Uterus (tissue), 2 donors: ENCODE measurements around the gene ARMC5.

ENCODE experiments used
- POLR2A ChIP-seq, 2 donors: fragments of 450-650 bp; IDR thresholded peaks; one replicate each; pipeline ENCODE4 v1.6.1; 2016; ENCODE audit warnings: antibody characterized with exemption in 2 of 2, mild to moderate bottlenecking in 1 of 2, moderate library complexity in 1 of 2
- TF ChIP-seq, protein P1 (sequence below), 4 experiments: fragments of 200-600 bp in 2 of 4; fragments of 450-650 bp in 2 of 4; sonication (generic) in 2 of 4; IDR thresholded peaks; one replicate each; pipeline ENCODE4 v1.5.1; 2016 to 2019; ENCODE audit warnings: antibody characterized with exemption in 4 of 4, mild to moderate bottlenecking in 2 of 4, moderate library complexity in 1 of 4

DNA sequence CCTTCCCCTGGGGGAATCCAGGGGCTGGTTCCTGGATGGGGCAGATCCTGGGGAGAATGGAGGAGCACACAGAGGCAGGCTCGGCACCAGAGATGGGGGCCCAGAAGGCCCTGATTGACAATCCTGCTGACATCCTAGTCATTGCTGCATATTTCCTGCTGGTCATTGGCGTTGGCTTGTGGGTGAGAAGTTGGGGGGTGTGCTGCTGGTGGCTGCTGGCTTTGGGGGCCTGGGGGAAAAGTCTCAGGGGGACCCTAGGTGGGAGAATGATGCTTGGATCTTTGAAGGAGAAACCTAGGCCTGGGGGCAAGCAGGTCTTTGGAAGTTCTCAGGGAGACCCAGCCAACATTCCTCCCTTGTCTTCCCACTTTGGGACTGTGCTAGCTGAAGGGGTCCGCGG, 23.8 kb downstream of the ARMC5 start, which contains the start of gene SLC5A2:
- TF ChIP-seq, protein P1, sequence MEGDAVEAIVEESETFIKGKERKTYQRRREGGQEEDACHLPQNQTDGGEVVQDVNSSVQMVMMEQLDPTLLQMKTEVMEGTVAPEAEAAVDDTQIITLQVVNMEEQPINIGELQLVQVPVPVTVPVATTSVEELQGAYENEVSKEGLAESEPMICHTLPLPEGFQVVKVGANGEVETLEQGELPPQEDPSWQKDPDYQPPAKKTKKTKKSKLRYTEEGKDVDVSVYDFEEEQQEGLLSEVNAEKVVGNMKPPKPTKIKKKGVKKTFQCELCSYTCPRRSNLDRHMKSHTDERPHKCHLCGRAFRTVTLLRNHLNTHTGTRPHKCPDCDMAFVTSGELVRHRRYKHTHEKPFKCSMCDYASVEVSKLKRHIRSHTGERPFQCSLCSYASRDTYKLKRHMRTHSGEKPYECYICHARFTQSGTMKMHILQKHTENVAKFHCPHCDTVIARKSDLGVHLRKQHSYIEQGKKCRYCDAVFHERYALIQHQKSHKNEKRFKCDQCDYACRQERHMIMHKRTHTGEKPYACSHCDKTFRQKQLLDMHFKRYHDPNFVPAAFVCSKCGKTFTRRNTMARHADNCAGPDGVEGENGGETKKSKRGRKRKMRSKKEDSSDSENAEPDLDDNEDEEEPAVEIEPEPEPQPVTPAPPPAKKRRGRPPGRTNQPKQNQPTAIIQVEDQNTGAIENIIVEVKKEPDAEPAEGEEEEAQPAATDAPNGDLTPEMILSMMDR (IDR thresholded peaks at IDR 0.05): no peak
- TF ChIP-seq POLR2A (IDR thresholded peaks at IDR 0.05): no peak
